NCI-H1930 (cell line): ENCODE measurements around the gene TRIM25.
"Not testable (repeated sequence)": the region's sequence is repeated elsewhere in the genome, so short reads cannot be mapped to it uniquely, and the experiment has no call there.

Experiments used
- DNase-seq, 2 experiments: peaks; one replicate each; lab custom pipeline; 2025; lab: John Stamatoyannopoulos, UW

The TRIM25 gene

GRCh38 chr17:56913867-56914580 is at the start of gene TRIM25:
Gene TRIM25, minus strand, starts transcription at chr17:56914049. Its CDS starts 61 bp downstream, at chr17:56913988.
- peak; percentile 70 for DNase-seq

GRCh38 chr17:56960596-56961538 is 47.0 kb upstream of the TRIM25 start, which contains the start of gene COIL:
Gene COIL, minus strand, starts transcription at chr17:56961050. Its CDS starts 31 bp downstream, at chr17:56961019.
- peak; percentile 93 to 96 for DNase-seq

- no peak for DNase-seq
These were observed 43.1 kb upstream of the TRIM25 start for GRCh38 chr17:56956992-56957391.

GRCh38 chr17:56949595-56949994 is 35.7 kb upstream of the TRIM25 start:
- DNase-seq, result no peak

GRCh38 chr17:56948491-56948890 is 34.6 kb upstream of the TRIM25 start:
- DNase-seq, result no peak

- no peak for DNase-seq
These were observed 33.9 kb upstream of the TRIM25 start for GRCh38 chr17:56947741-56948140.

- no peak for DNase-seq
These were observed 32.2 kb upstream of the TRIM25 start for GRCh38 chr17:56945938-56946505.

- DNase-seq, result no peak
These were observed 29.8 kb upstream of the TRIM25 start for GRCh38 chr17:56943505-56944125.

GRCh38 chr17:56939869-56940484 is 26.1 kb upstream of the TRIM25 start:
- peak in 1 of 2 experiments; percentile 23 for DNase-seq

GRCh38 chr17:56938206-56938605 is 24.4 kb upstream of the TRIM25 start:
- not testable (repeated sequence) for DNase-seq

- DNase-seq, result no peak
These were observed 23.8 kb upstream of the TRIM25 start for GRCh38 chr17:56937687-56938086.

GRCh38 chr17:56936697-56937322 is 23.0 kb upstream of the TRIM25 start:
- no peak for DNase-seq

GRCh38 chr17:56935461-56935860 is 21.6 kb upstream of the TRIM25 start:
- DNase-seq, result no peak

- no peak for DNase-seq
These were observed 20.4 kb upstream of the TRIM25 start for GRCh38 chr17:56934280-56934679.

GRCh38 chr17:56933868-56934267 is 20.0 kb upstream of the TRIM25 start:
- no peak for DNase-seq

- DNase-seq, result no peak
These were observed 19.4 kb upstream of the TRIM25 start for GRCh38 chr17:56933151-56933745.

GRCh38 chr17:56930739-56931337 is 17.0 kb upstream of the TRIM25 start:
- DNase-seq, result no peak

- DNase-seq, result no peak
These were observed 15.6 kb upstream of the TRIM25 start for GRCh38 chr17:56929362-56929969.

GRCh38 chr17:56928586-56928985 is 14.7 kb upstream of the TRIM25 start:
- no peak for DNase-seq

GRCh38 chr17:56926704-56927103 is 12.9 kb upstream of the TRIM25 start:
- no peak for DNase-seq
